Astrocyte (in vitro differentiated cells and primary cell): ENCODE measurements around the gene DROSHA.

Experiments used
- CTCF ChIP-seq: IDR thresholded peaks from 2 replicates; pipeline ENCODE4 v1.5.1; 2011; ENCODE audit warnings: low read depth, mild to moderate bottlenecking, inconsistent platforms, low read length, moderate library complexity; ENCODE audit not compliant: insufficient read depth
- EZH2 ChIP-seq: IDR thresholded peaks from 2 replicates; pipeline ENCODE4 v1.6.1; 2012; ENCODE audit warnings: mild to moderate bottlenecking, low read length, inconsistent platforms; ENCODE audit not compliant: insufficient read depth

GRCh38 chr5:31443572-31443971, 88.3 kb downstream of the DROSHA start:
- TF ChIP-seq CTCF: no peak
- no peak for TF ChIP-seq EZH2
